SK-N-MC (cell line): ENCODE data around the gene INPP5E.

ENCODE experiments used
- EZH2 ChIP-seq: fragments of 200-600 bp; sonication (generic); IDR thresholded peaks from one replicate; pipeline ENCODE4 v1.6.1; 2017; ENCODE audit warnings: antibody characterized with exemption
- POLR2AphosphoS5 ChIP-seq: IDR thresholded peaks from 2 replicates; pipeline ENCODE4 v1.6.1; 2012; ENCODE audit warnings: mild to moderate bottlenecking, low read depth, low read length, borderline replicate concordance

DNA sequence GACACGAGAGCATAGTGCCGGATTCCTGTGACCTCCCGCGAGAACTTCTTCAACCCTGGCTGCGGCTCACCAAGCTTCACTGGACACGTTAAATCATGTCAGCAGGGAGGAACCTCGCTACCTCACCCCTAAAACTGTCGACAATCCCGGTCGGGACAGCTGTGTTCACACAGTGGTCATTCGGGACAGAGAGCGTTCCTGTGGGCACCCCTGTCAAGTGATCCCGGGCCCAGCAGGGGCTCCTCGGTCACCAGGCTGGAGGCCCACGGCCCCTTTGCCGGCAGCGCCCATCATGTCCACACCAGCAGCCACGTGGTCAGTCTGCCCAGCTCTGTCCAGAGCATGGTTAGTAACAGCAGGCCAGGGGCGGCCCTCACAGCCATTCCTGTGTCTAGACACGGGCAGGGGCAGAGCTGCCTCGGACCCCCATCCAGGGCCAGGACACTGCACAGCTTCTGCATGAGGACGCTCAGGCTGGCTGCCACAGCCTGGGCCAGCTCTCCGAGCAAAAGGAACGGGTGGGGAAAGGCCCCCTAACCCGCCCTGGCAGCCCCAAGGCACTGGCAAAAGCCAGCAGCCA lies 3.5 kb downstream of the INPP5E start:
- TF ChIP-seq EZH2 (no peak), POLR2AphosphoS5 (no peak)
